AG10803 (cell line): ENCODE results near the gene COL6A2.
"Not testable (repeated sequence)": the region's sequence is repeated elsewhere in the genome, so short reads cannot be mapped to it uniquely, and the experiment has no call there.

Experiments used
- DNase-seq: peaks from one replicate; pipeline ENCODE4 v3.0.0; 2010; ENCODE audit warnings: low read depth
- H3K4me3 ChIP-seq: 2 replicates; pipeline ENCODE4 v1.5.1; 2011; ENCODE audit warnings: mild to moderate bottlenecking, low read length, control low read depth
- CTCF ChIP-seq: conservative IDR thresholded peaks from 2 replicates; pipeline ENCODE4 v1.5.1; 2011; ENCODE audit warnings: mild to moderate bottlenecking, low read length, control low read depth, inconsistent platforms

COL6A2 gene

GRCh38 chr21:46145159-46145839 lies 47.4 kb downstream of the COL6A2 start:
- no peak for DNase-seq
- H3K4me3 ChIP-seq: no peak overlapping the region
- TF ChIP-seq CTCF: no peak

GRCh38 chr21:46145840-46146691 lies 48.2 kb downstream of the COL6A2 start:
- H3K4me3 ChIP-seq: no peak overlapping the region
- no peak for DNase-seq
- TF ChIP-seq CTCF: no peak

GRCh38 chr21:46146856-46147255 lies 48.9 kb downstream of the COL6A2 start:
- TF ChIP-seq CTCF: no peak
- H3K4me3 ChIP-seq: no peak overlapping the region
- no peak for DNase-seq

GRCh38 chr21:46147429-46147828 lies 49.5 kb downstream of the COL6A2 start:
- not testable (repeated sequence) for H3K4me3 ChIP-seq, DNase-seq
- TF ChIP-seq CTCF: peak; percentile 56

GRCh38 chr21:46148106-46148505 lies 50.2 kb downstream of the COL6A2 start:
- no peak for DNase-seq
- no peak overlapping the region for H3K4me3 ChIP-seq
- TF ChIP-seq CTCF: no peak

GRCh38 chr21:46149205-46149901 lies 51.4 kb downstream of the COL6A2 start:
- DNase-seq: no peak
- H3K4me3 ChIP-seq: no peak overlapping the region
- TF ChIP-seq CTCF: no peak
